Pulmonary artery endothelial cell (primary cell): ENCODE data around the gene CNOT10. TPM values are rescaled to one million over a fixed set of nuclear protein-coding genes. Genes with fewer than 3 reads are reported as not detected.
"Not testable (repeated sequence)": the region's sequence is repeated elsewhere in the genome, so short reads cannot be mapped to it uniquely, and the experiment has no call there.

ENCODE experiments used
- DNase-seq: peaks from one replicate; pipeline ENCODE4 v3.0.0-alpha.2; 2011; ENCODE audit warnings: low read depth, low spot score
- total RNA-seq: library from RNA; depleted of rRNA; stranded (reverse); fragments of >200 nt; gene quantifications from 2 replicates; pipeline ENCODE4 v1.2.3, GENCODE V29; 2014

CNOT10 gene
- total RNA-seq, 1 donor from 2014 or later = 30.5 TPM

- DNase-seq = no peak
Observed at GRCh38 chr3:32757618-32758374, 72.8 kb downstream of the CNOT10 start.

- no peak for DNase-seq
Observed at GRCh38 chr3:32758375-32758753, 73.4 kb downstream of the CNOT10 start.

- DNase-seq = no peak
Observed at GRCh38 chr3:32759342-32759741, 74.4 kb downstream of the CNOT10 start.

- DNase-seq = no peak
Observed at GRCh38 chr3:32764481-32764880, 79.5 kb downstream of the CNOT10 start.

GRCh38 chr3:32778389-32778788 is 93.4 kb downstream of the CNOT10 start:
- DNase-seq = no peak

GRCh38 chr3:32780071-32780734 is 95.2 kb downstream of the CNOT10 start:
- no peak for DNase-seq

GRCh38 chr3:32780735-32781210 is 95.8 kb downstream of the CNOT10 start:
- DNase-seq = no peak

GRCh38 chr3:32781211-32781968 is 96.4 kb downstream of the CNOT10 start:
- peak; percentile 26 for DNase-seq

GRCh38 chr3:32781969-32782270 is 96.9 kb downstream of the CNOT10 start:
- DNase-seq = not testable (repeated sequence)

- DNase-seq = no peak
Observed at GRCh38 chr3:32782407-32782806, 97.4 kb downstream of the CNOT10 start.

GRCh38 chr3:32791833-32792232 is 106.8 kb downstream of the CNOT10 start:
- no peak for DNase-seq

GRCh38 chr3:32794487-32795308 is 109.7 kb downstream of the CNOT10 start:
- DNase-seq = no peak

- DNase-seq = not testable (repeated sequence)
Observed at GRCh38 chr3:32796384-32796950, 111.5 kb downstream of the CNOT10 start.

GRCh38 chr3:32797776-32798175 is 112.8 kb downstream of the CNOT10 start:
- no peak for DNase-seq

GRCh38 chr3:32801440-32801839 is 116.5 kb downstream of the CNOT10 start:
- not testable (repeated sequence) for DNase-seq

GRCh38 chr3:32813180-32813579 is 128.2 kb downstream of the CNOT10 start:
- DNase-seq = no peak

- no peak for DNase-seq
Observed at GRCh38 chr3:32814361-32814760, 129.4 kb downstream of the CNOT10 start.

GRCh38 chr3:32815841-32816438 is 131.0 kb downstream of the CNOT10 start:
- DNase-seq = no peak

GRCh38 chr3:32816439-32817256 is 131.7 kb downstream of the CNOT10 start:
- DNase-seq = no peak

- no peak for DNase-seq
Observed at GRCh38 chr3:32817257-32817557, 132.2 kb downstream of the CNOT10 start.
